GM19035 (cell line): ENCODE results near the gene CFLAR.
"Not testable (repeated sequence)": the region's sequence is repeated elsewhere in the genome, so short reads cannot be mapped to it uniquely, and the experiment has no call there.

Source experiments
- ATAC-seq: cut with Tn5 transposase; IDR thresholded peaks from one replicate; pipeline ENCODE4 v1.9.1; 2021; ENCODE audit not compliant: unreplicated experiment

The CFLAR gene

DNA sequence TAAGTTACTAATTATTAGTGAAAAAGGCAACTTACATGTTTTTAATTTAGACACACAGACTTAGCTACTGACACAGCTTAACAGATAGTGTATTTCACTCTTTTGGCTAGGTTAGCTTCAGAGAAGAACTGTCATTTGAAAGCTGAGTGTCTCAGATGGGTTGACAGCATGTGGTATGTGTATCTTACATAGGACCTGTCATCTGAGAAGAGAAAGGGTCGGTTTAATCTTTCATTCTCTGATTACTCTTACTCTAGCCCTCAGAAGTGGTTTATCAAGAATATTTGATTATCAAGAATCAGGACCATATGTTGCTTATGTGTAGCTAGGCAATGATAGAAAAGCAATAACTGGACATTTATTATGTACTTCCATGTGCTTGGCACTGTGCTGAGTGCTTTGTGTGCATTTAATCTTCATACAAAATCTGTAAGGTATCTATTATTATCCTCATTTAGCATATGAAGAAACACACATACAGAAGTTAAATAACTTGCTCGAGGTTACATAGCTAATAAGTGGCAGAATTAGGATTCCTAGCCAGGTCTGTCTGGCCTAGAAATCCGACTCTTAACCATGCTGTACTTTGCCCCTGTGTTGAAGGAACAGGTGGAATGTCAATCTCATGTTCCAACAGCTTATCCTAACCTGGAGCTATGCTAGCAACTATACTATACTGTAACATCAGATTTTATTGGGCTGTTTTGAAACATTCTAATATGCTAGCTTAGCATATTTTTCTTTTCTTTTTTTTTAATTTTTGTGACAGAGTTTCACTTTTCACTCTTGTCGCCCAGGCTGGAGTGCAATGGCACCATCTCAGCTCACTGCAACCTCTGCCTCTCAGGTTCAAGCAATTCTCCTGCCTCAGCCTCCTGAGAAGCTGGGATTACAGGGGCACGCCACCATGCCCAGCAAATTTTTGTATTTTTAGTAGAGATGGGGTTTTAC, 28.4 kb downstream of the CFLAR start:
- no peak for ATAC-seq

DNA sequence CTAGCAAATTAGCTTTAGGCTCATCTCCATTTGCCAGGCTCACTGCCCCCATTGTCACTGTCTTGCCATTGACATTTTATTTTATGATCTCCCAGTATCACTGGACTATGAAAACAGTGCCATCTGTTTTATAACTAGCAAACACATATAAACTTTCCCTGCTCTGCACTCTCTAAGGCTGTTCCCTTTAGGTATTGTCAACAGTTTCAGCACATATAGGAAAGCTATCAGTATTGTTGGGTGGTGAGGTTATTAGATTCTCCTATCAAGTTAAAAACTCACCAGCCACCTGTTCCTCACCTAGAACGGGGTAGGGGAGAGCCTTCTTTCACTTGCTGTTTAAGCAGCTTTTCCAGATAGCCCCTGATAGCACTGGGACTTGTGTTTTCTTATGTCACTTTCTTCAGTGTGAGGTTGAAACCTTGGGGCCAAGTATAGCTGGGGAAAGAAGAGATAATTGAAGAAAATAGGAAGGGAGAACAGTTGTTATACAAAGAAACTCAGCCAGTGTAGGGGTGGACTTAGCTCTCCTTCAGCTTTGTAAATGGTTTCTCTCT, 32.5 kb downstream of the CFLAR start:
- ATAC-seq: no peak

DNA sequence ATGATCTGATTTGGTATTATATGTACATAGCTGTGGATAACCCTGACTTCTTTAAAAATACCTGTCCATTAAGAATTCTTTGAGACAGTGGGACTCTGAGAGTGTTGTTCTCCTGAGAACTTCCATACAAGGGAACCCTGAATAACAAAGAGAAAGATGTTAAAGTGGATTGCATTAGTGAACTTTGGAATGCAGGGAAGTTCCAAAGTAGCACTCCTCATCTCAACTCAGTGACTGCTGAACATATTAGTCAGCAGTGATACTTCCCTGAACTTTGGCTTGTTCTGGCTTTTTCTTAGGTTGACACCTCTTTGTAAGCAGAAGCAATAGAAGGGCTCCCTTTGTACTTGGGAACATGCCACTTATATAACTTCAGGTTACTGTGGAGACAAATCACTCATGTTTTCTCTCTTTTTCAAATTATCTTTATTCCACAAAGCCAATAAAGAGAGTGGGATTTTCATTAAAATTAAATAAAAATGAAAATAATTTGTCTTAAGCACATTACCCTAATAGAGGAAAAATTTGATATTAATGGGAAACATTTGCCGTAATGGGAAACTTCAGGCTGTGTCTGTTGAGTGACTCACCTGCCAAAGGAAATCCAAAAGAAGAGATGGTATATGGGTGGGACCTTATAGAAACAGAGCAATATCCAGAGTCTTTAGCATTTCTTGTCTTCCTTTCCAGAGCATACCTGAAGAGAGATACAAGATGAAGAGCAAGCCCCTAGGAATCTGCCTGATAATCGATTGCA, 33.3 kb downstream of the CFLAR start:
- no peak for ATAC-seq

DNA sequence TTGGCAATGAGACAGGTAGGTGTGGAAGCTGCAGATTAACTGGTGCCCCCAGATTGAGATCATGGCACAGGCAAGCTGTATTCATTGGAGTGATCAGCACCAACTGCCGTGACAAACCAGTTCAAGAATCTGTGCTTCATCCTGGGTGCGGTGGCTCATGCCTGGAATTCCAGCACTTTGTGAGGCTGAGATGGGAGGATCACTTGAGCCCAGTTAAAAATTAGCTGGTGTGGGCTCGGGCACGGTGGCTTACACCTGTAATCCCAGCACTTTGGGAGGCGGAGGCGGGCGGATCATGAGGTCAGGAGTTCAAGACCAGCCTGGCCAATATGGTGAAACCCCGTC, 33.8 kb downstream of the CFLAR start:
- not testable (repeated sequence) for ATAC-seq

DNA sequence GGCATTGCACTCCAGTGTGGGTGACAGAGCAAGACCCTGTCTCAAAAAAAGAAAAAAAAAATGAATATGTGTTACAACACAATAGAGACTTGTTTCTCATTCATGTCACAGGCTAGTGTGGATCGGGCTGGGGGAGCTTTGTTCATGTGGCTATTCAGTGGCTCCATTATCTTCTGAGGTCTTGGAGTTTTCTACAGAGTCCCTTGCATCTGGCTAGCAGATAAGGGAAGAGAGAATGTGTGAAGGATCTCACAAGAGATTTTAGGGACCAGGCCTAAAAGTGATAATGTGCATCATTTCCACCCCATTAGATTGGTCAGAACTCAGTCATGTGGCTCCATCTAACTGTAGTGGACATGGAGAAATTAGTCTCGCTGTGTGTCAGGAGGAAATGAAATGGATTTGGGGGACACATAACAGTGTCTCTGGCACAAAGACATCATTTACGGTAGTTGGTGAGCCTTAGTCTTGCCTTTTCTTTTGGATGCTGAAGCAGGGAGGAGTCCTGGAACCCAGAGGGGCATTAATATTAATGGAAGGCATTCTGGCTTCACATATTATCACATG, 34.6 kb downstream of the CFLAR start:
- no peak for ATAC-seq

DNA sequence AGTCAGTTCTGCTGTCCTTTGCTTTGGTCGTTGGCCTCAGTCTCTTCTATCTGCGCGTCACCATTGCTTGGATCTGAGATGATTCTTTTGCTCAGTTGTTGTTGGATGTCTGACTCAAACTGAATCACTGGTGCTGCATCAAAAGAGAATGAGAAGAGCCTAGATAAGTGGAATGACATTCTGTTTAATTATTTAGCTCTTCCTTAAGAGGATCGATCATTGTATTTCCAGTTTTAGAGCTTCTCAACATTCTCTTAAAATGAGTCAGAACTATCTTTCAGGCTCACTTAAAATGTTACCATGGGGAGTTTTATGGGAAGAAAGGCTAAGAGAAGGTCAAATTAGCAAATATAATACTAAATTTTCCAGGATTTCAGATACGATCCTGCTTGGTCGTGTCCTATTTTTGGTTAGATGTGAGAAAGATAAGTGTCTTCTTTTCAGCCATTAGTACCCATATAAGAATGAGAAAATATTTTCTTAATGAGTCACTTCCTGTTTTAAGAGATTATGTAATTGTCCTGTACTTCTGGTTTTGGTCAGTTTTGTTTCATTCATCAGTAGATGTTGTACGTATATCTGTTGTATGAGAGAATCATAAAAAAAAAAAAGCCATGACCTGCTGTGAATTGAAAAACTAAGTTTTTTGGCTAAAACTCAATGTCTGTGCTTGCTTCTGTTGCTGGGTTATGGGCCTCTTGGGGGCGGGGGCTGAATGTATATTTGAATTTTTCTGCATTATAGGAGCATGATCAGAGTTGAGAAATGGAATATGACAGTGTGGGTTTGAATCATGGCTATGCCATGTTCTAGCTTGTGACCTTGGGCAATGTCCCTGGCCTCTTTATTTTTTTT, 35.4 kb downstream of the CFLAR start:
- peak; percentile 85 for ATAC-seq

DNA sequence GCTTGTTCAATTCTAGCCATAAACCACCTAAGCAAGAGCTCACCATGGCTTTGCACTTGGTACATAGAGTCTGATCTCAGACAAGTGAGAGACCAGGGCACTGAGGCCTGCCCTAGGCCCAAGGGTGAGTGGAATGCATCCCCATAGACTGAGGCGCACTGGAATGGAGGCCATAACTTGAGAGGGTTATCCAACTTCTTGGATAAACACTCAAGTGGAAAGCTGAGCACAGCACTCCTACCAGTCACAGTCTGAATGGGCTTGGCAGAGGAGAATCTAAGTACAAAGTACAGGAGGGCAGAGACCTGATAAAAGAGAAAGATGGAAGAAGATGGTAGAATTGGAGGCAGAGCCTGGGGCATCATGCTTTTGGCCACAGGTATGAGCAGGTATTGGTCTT, 36.6 kb downstream of the CFLAR start:
- ATAC-seq: no peak

DNA sequence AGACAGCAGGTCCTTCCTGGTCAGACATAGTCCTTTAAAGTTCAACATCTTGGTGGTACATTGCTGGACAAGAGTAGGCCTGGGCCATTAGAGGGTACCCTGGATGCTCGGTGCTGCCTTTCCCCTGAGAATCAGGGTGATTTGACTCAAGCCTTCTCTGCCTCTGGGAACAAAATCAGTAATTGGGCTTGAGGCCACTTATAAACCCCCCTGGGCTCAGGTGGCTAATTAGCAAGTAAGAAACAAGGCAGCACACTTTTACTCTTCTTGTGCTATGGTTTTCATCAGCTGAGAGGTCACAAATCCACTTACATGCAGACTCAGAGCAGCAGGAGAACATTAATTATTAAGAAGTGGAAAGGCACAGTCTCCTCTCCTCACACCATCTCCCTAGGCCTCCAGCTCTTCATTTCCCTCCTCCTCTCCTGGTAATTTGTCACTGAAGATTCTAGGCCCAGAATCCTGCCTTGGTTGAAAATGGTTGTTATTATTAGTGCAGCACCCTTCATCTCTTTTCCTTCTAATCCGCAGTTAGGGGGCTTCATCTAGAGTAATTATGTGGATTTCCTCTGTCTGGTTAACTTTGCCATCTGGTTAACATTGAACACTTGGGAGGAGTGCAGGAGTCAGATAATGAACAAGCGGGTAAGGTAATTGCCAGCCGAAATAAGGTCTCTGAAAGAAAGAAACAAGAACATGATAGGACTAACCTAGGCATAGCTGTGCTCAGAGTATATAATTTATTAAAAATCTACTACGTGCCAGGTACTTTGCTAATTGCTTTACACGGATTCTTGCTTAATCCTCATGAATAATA, 37.2 kb downstream of the CFLAR start:
- no peak for ATAC-seq

DNA sequence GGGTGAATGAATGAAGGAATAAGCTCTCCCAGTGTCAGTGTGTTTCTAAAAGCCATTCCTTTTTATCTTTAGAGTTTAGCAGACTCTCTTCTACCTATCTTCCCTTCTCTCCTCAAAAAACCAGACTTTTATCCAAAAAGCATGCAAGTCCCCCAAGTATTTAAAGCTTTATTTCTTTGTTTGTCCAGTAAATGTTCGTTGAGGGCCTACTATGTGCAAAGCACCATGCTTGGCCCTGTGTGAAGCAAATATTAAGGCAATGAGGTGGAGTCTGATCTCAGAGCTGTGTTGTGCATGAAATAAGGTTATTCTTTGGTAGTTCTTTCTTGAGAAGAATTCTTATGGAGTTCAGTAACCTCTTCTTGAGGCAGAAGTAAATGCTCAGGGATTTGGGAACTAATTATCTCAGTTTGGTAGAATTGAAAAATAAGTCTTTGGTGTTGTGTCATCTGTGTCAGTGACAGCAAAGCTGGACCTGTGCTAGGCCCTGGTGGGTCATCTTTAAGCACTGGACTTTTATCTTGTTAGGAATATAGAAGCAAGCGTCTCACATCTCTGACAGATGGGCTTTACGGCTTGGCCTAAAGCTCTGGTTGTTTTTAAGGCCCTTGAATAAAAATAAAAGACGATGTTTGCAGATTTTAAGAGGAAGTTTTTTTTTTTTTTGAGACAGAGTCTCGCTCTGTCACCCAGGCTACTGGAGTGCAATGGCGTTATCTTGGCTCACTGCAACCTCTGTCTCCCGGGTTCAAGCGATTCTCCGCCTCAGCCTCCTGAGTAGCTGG, 38.8 kb downstream of the CFLAR start:
- no peak for ATAC-seq

DNA sequence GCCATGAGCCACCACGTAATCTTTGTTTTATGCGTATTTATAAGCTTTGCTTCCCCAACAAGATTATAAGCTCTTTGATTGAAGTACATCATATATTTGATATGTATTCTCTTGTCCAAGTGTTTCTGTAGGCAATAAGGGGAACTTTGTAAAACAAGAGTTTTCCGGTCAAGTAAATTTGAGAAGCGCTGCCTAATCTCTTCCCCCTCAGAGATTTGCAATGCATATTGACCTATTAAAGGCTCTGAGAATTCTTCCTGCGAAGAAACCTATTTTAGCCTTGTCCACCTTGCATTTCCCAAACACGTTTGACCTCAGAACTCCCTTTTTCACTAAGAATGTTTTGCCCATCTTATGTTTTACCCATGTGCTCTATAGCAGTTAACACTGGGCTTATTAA, 40.1 kb downstream of the CFLAR start:
- ATAC-seq: no peak

DNA sequence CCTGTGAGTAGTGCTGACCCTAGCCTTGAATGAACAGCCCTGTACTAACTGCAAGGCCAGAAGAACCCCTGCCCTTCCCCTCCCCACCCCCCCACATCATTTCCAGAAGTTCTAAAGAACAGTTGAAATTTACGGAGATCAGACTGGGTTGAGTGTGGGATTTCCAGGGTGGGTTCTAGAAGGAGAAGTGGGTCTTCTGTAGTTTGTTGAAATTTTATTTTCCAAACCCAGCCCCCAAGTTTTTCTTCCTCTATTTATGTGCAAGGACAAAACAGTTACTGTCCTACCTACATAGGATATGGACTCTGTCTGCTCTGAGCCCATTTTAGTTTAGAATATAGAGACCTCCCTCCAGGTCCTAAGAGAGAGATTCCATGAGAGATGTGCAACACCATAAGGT, 40.7 kb downstream of the CFLAR start:
- ATAC-seq: no peak

DNA sequence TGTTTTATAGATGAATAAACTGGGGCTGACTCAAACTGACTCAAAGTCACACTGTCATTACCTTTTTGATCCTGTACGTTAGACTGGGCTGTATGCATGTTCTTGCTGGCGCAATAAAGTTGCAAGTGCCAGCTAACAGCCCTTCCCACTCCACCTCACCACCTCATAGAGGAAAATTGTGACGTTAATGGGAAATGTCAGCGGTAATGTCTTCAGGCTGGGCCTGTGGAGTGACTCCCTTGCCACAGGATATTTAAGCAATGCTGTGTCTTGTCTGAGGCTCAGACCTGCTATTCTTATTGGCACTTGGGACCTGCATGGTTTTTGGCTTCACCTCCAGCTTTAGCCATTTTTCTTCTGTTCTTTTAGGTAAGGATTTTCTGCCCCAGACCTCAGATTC, 41.7 kb downstream of the CFLAR start:
- peak; percentile 16 for ATAC-seq

DNA sequence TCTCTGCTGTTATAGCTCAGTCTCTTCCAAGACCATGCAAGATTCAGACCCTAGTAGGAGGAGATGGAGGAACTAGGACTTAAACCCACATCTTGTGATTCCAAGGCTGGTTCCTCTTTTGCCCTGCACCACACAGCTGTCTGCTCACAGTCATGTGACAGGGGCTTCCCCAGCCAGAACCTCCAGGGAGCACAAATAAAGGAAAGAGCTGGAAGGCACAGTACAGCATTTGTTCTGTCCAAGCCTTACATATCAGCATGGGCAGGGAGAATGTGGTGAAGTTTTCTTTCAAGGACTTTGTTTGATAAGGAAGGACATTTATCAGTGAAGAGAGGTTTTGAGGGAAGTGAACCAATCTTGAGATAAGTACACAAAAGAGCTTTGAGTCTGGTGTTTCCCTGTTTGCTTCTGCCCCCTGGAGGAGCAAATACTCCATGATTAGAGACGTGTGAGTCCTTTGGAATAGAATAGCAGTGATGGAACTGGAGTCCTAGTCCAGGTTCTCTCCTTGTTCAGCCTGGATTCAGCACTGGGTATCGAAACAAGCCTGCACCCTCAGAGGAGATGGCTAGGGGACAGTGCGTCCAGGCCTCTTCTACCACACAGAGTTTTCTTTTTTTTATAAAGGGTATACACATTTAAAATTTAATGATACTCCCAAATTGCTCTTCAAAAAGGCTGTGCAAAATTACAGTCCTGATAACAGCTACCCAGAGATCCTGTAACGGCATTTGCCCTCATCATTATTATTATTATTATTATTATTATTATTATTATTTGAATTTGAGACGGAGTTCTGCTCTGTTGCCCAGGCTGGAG, 42.4 kb downstream of the CFLAR start:
- ATAC-seq: peak; percentile 84

DNA sequence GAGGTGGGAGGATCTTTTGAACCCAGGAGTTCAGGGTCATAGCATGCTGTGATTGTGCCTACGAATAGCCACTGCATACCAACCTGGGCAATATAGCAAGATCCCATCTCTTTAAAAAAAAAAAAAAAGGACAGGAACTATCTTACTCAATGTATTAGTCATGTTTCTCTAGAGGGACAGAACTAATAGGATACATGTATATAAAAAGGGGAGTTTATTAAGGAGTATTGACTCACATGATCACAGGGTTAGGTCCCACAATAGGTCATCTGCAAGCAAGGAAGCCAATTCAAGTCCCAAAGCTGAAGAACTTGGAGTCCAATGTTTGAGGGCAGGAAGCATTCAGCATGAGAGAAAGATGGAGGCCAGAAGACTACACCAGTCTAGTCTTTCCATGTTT, 48.2 kb downstream of the CFLAR start:
- ATAC-seq: no peak

DNA sequence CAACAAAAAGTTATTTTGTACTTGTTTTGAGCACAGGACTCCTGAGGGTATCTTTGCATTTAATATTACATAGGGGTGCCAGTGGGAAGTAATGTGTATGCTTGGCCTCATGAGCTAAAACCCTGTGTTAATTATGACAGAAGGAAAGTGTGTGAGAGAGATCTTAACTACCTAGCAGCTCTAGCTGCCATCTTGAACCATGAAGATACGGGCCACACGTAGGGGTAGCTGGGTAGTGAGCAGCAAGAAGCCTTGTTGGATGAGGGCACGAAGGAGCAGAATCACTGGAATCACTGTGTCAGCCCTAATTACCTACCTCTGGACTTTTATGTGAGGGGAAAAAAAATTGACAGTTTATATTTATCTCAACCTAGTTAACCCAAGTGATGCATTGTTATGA, 51.6 kb downstream of the CFLAR start:
- no peak for ATAC-seq

DNA sequence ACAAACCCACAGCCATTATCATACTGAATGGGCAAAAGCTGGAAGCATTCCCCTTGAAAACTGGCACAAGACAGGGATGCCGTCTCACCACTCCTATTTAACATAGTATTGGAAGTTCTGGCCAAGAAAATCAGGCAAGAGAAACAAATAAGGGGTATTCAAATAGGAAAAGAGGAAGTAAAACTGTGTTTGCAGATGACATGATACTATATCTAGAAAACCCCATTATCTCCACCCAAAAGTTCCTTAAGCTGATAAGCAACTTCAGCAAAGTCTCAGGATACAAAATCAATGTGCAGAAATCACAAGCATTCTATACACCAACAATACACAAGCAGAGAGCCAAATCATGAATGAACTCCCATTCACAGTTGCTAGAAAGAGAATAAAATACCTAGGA, 52.5 kb downstream of the CFLAR start:
- not testable (repeated sequence) for ATAC-seq

DNA sequence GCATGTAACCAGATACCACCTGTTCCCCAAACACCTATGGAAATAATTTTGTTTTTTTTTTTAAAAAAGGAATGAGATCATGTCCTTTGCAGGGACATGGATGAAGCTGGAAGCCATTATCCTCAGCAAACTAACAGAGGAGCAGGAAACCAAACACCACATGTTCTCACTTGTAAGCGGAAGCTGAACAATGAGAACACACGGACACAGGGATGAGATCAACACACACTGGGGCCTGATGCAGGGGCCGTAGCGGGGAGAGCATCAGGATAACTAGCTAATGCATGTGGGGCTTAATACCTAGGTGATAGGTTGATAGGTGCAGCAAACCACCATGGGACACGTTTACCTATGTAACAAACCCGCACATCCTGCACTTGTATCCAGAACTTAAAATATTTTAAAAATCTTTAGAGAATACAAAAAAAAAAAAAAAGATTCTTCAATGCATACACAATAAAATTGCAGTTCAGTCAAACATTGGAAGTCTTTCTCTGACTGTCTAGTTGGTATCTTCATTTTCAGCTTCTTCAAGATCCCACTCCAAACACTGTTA, 55.4 kb downstream of the CFLAR start:
- no peak for ATAC-seq

DNA sequence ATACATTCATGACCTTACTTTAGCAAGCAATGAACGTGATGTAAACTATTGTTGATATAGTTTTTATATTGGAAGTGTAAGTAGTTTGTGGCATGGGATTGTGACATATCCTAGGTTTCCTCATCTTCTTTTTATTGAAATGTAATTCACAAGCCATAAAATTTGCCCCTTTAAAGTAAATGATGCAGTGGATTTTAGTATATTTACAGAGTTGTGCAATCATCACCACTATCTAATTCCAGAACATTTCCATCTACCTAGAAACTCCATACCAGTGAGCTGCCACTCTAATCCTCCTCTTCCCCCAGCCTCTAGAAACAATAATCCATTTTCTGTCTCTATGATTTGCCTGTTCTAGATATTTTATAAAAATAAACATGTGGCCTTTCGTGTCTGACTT, 56.3 kb downstream of the CFLAR start:
- no peak for ATAC-seq
